ENCODE measurements around the gene SPATA3.
"Not testable (repeated sequence)": the region's sequence is repeated elsewhere in the genome, so short reads cannot be mapped to it uniquely, and the experiment has no call there.

The SPATA3 gene

DNA sequence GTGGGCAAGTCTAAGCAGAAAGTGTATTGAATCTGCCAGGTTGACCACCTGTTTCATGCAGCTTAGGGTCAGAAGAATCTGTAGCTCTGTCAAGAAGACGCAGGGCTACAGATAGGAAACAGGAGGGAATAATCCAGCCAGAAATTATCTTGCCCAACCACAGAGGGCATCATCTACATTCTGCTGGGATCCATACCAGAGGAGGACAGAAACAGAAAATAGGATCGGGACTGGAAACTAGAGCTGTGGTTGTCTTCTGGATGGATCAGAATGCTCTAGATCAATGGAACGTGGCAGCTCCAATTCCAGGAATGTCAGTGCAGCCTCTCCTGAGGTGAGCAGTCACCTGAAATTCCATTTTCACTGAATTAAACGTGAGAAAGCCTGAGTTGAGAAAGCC, 3.6 kb downstream of the SPATA3 start:
- no peak for DNase-seq

DNA sequence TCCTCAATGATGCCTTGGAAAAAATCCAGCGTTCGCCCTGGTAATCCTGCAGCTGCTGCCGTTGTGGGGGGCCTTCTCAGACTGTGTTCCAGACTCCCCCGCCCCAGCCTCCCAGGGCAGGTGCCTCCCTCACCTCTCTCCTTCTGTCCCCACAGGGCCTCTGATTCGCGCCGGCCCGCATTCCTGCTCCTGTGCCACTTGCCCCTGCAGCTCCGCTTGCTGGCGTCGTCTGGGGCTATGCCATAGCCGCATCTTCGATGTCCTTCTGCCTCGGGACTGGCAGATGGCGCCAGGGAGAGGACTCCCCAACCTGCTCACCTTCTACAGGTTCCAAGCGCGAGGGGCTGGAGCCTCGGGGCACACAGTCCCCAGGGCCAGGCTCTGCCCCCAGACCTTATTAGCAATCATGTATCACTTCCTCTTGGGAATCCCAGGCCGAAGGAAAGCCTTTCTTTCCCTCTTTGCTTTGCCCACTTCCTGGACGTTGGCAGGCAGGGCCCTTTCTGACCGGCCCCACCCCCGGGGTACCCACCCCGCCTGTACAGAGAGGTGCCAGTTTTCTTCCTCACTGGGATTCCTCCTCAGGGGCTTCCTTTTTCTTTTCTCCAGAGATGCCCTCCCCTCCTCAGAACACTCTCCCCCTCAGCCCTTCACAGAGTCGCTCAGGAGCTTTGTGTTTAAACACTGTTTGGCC, 4.4 kb downstream of the SPATA3 start:
- no peak for DNase-seq

DNA sequence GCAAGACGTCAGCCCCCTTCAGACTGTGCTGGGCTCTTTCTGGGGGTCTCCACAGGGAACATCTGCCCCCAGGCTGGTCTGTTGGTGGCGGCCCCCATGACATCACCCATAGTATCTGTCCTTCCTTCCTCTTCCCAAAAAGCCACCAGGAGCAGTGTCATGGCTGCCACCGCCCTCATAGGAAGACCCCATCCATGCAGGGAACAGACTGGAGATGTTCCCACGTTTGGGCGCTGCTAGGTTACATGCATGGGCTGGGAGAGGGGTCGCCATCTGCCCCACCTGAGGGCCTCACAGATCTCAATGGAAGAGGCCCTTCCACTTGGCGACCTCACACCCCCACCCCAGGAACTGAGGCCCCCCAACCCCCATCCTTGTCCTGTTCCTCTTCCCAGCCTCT, 5.1 kb downstream of the SPATA3 start:
- no peak for DNase-seq

DNA sequence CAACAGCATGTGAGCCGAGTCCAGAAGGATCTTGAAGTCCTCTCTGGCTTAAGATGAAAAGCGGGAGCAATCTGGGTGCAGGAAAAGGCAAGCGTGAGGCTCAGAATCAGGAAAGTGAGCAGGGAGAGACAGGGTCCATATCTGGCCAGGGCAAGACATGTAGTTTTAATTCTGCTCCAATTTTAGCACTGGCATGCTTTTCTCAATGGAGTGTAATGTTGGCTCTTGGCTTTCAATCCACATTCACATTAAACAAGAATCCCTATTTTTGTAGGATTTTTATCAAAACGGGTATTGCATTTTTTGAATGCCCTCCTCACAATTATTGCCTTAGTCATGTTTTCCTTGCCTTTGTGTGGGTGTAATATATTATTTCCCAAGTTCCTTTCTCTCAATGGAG, 6.0 kb downstream of the SPATA3 start:
- no peak for DNase-seq

DNA sequence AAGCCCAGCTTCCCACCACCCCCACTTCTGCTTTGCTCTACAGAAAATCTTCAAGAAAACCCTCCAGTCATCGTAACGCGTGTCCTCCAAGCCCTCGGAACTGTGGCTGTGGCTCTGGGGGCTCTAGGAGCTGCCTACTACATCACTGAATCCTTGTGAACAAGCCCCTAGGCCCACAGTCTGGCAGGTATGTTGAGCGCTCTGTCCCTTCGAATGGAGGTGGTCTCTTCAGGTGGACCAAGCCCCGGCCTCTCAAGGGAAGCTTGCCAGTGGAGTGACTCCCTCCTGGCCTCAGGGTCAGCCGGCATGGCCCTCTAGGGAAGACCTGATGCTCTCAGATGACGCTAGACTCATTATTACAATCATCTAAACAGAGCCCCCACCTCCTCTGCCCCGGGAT, 6.7 kb downstream of the SPATA3 start:
- no peak for DNase-seq

DNA sequence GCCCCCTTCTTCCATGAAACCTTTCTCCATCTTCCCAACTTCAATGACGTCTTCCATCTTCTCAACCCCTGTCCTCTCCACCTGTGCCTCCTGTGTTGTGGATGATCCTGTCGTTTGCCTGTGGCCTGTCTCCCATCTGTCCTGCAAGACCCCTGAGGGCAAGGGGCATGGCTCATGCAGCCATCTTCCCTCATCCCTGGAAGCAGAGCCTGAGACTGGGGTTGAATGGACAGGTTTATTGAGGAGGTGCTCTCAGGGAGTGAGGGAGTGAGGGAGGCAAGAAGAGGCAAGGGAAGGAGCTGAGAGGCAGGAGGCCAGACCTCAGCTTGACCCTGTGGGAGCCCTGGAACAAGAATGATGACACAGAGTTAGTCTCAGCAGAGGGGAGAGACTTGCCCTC, 7.3 kb downstream of the SPATA3 start:
- DNase-seq, result no peak

DNA sequence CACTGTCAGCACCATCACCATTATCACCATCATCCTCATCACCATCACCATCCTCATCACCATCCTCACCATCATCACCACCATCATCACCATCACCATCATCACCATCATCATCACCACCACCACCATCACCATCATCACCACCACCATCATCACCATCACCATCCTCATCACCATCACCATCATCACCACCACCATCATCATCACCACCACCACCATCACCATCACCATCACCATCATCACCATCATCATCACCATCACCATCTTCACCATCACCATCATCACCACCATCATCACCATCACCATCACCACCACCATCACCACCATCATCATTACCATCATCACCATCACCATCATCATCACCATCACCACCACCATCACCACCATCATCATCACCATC, 9.0 kb downstream of the SPATA3 start:
- not testable (repeated sequence) for DNase-seq

DNA sequence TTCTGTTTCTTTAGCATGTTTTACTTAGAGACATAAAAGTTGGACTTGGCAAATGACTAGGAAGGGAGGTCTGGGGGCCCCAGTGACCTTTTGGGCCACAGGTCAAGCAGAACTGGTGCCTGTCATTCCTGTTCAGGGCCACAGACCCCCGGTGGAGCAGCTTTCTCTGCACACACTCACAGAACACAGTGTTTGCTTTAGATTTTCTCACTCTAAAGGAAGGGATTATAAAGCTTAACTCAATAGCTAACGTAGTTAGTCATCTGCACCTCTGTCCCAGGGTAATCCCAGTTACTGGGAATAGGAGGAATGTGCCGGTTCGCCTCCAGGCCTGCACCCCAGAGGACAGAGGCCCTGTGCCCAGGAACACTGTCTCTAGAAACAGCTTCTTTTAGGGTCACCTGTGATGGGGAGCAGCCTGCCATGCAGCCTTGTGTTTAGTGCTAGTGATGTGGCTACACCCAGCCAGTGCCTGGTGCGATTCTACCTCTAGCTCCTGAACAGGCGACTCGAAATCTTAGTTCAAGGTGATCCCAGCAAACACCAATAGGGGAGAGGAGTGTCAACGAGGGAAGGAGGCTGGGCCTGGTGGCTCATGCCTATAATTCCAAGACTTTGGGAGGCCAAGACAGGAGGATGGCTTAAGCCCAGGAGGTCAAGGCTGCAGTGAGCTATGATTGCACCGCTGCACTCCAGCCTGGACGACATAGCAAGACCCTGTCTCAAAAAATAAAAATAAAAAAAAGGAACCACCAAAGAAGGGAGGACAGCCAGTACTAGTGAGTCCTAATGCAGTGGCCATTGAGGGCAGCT, 11.6 kb downstream of the SPATA3 start:
- DNase-seq, result no peak

DNA sequence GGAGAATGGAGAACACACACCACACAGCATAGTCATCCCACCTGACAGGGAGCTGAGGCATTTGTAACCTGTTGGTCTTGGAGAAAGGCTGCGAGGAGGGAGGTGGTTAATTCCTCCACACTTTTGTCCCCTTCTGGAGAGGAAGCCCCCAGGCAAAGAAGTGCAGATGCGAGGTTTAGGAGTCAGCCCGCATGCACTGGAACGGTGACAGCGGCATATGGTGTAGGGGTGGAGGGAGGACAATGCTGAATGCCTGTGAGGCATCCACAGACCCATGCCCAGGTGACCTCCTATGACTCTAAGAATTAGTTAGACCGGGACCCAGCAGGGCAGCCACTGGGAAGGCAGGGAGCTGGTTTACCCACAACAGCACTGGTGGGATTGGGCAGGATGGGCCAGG, 12.2 kb downstream of the SPATA3 start:
- DNase-seq, result no peak

DNA sequence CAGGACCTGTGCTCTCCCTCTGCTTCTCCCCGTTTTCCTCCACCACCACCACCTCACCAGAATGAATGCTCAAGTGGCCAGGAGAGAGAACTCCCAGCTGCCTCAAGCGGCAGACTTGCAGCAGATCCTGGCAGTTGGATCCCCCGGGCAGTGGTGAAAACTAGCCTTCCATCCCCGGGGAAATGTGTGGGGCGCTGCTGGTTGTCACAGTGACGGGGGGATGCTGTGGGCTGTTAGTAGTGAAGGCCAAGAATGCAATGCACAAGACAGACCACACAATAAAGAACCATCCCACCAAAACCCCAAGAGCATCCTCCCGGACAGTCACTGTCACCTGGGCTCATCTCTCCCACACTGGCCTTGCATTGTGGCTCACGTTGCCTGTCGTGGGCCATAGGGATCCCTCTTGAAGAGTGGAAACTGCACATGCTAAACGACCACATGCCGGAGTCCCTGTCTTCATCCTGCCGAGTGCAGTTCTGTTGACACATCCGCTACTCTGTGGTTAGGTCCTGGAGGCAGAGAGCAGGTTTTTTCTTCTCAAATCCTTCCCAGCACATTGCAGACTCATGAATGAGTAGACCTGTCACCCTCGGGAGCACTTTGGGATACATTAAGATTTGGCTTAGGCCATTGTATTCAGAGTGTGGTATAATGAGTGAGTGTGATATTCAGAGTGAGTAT, 13.5 kb downstream of the SPATA3 start:
- DNase-seq, result no peak

DNA sequence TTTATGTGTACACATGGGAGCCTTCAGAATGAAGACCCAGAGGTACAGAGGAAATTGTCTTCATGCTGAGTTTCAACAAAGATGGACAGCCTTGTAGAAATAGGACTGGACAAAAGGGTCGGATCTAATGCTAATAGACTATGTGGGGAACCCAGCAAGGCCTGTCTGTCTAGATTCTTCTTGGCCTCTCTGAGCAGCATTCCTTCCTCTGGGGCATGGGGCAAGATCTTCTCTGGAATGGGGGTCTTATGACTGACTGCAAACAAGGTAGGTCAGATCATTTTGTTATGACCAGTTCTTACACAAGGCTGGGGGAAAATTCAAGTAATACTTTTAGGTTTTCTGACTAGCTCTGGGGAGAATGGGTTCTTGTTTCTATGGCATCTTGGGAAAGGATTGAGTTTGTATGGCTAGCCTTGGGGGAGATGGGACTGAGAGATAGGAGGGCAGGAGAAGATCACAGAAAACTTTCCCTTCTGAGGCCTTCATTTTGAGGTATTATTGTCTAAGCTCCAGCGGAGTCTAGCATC, 14.3 kb downstream of the SPATA3 start:
- DNase-seq, result no peak

DNA sequence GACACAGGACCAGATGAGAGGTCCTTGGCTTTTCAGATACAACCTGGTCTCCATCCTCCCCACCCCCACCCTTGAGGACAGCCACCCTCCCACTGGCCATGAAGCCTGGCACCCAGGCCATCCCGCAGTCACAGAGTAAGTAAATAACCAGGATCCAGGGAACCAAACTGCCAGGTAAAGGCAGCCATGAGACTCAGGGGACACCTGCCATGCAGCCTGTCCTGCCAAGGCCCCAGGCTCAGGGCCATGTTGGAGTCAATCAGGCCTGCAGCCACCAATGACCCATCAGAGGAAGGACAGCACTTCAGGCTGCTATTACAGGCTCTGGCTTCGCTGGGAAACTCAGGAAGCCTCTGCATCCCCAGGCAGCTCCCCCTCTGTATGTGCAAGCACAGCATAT, 15.6 kb downstream of the SPATA3 start:
- no peak for DNase-seq

DNA sequence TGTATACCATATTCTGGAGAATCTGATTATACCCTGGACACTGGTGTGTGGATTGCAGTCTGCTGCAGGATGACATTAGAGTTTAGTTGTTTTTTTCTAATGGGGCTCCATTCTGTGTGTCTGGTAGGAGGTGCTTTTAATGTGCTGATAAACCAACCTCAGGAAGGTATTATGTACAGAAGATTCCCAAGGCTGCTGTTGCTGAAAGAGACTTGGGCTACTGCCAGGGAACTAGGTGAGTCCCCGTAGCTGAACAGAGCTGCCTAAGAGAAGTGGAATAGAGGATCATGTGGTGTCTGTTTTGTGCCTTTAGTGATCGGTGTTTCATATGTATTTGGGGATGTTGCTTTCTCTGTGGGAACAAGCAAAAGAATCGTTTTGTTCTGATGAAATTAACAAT, 16.5 kb downstream of the SPATA3 start:
- DNase-seq, result no peak

DNA sequence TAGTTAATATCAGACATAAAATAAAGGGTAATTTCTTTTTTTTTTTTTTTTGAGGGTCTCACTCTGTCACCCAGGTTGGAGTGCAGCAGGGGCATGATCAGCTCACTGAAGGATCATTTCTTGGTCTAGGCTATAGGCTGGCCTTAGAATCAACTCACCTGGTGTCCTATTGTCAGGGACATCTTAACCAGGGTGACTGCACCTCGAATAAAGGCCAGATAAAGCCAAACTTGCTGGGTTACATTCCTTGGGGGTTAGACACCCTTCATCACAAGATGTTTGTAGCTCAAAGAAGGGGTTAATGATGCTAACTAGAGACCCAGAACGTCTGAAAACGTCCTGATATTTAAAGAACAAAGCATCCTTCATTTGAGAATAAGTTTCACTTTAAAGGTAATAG, 17.9 kb downstream of the SPATA3 start:
- DNase-seq, result no peak

DNA sequence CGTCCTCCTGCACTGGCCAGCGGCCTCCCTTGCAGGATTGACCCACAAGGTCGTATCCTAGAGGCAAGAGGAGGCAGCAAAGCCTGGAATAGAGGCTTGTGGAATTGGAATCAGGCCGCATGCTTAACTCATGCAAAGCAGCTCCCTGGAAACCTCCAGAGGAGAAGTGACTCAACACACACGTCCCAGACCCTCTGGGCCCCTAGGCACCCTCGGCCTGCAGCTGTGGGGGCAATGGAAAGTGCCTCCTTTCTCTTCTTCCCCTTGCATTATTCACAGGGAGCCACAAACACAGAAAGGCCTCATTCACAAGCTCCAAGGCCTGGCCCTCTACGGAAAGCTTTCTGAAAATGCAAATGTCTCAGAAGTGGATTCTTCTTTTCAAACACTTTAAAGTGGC, 19.6 kb downstream of the SPATA3 start:
- DNase-seq, result no peak

DNA sequence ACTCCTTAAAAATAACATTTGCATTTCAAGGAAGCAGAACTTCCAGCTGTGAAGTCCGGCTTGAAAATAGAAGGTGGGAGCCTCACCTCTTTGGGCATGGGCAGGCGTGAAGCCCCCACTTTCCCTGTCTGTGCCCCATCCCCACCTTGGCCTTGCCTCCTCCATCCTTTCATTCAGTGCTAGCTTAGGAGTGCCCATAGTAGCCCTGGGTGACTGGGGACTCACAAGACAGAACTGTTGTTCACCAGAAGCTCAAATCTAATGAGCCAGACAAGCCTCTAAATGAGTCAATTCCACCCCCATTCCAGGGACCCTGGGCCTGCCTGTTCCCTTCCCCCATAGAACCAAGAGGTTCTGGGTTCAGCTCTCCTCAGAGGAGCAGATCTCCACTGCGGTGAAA, 20.0 kb downstream of the SPATA3 start:
- DNase-seq, result no peak

DNA sequence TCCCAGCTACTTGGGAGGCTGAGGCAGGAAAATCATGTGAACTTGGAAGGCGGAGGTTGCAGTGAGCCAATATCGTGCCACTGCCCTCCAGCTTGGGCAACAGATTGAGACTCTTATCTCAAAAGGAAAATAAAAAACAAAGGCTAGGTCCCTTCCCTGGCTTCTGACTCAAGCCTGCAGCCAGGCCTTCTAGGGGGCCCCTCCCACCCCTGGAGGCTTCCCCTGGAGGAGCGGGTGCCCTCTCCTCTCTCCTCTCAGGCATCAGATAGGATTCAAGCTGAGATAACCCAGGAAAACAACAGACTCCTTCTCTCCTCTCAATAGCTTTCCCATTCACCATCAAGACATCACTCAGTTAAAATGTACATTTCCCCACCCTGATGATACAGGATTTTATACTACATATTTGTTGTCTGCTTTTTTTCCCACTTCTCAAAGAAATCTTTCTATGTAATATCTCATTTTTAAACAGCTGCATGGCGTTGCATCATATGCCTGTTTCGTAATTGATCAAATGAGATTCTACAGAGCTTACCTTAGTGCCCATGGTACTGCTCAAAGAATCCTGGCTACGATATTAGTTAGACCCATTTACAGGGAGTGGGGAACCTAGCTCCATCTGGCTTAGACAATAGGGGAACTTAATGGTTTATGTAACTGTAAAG, 20.8 kb downstream of the SPATA3 start:
- no peak for DNase-seq

DNA sequence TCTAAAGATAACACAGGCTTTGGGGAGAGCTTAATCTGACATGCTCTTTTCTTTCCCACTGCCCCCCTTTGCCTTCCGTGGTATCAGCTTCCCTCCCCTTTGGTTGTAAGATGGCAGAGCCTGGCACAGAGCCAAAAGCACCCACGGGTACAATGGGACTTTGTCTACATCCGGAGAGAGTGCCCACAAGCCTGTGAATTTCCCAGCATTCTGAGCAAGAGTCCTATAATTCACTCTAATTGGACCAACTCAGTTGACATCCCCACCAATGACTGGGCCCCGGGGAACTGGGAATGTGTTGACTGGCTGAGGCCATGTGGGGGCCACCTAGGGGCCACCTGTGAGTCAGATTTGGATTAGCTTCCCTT, 21.3 kb downstream of the SPATA3 start:
- DNase-seq, result no peak

DNA sequence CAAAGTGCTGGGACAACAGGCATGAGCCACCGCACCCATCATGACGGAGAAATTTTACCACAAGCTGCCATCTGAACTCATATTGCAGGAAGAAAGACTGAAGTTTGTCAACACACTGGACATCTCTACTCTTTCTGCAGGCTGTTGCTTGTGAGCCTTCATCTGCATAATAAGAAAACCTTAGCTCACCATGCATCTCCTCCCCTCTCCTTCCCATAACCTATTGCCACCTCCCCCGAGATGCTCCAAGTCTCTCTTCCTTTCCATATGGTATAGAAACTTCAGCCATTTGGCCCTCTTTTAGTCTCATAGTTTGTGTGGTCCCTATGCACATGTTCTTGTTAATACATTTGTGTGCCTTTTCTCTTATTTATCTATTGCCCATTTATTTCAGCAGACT, 22.3 kb downstream of the SPATA3 start:
- no peak for DNase-seq

DNA sequence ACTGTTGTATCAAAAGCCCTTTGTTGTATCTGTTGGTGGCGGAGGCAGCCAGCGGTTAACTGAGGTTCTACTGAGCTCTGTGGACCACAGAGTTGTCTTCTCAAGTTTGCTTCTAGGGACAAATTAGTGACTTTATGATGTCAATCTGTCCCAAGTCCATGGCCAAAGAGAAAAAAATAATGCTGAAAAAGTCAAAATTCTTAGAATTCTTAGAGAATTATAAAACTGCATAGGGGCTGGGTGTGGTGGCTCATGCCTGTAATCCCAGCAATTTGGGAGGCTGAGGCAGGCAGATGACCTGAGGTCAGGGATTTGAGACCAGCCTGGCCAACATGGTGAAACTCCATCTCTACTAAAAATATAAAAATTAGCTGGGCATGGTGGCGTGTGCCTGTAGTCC, 29.1 kb downstream of the SPATA3 start:
- not testable (repeated sequence) for DNase-seq

DNA sequence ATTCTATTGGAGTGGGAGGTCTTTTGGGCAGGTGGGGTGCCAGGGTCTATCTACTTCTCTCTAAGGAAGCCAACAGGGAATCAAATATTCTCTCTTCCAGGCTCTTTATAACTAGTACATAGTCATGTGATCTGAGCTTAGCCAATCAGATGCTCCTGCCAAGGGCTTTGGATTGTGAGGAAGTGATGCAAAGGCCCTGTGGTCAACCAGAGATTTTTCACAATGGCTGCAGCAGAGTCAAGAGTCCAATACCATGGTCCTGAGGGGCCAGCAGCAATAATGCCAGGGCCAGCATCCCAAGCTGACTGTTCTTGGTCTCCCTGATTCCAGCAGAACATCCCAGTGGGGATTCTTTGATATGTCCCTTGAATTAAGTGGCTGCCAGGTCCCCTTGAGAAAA, 33.0 kb downstream of the SPATA3 start:
- no peak for DNase-seq

DNA sequence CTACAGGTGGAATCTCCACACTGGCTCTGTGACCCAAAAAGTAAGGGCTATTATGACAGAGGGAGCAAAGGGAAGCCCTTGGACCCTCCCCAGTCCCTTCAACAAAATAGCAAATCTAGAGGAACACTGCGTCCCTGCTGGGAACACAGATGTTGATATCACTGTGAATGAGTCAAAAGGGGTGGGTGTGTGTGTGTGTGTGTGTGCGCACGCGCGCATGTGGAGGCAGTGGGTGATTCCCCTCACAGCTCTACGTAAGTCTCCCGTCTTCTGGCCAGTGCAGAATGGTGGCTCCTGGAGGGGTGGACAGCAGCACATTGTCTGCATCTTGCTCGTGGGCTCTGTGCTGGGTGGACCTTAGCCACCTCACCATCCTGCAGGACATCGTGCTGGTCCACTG, 33.6 kb downstream of the SPATA3 start:
- DNase-seq, result no peak

DNA sequence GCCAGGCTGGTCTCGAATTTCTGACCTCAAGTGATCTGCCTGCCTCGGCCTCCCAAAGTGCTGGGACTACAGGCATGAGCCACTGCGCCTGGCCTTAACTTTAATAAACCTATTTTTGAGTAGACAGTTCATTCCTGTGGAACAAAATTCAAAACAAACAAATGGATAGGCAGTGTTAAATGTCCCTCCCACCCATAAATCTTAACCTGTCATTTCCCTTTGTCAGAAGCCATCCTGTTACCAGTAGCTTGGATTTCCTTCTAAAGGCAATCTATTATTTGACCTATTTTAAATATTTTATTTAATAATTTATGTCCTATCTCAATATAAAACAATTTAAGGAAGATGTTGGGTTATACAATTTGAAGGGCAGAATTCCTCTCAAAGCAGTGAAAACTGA, 34.8 kb downstream of the SPATA3 start:
- DNase-seq, result no peak
